SK-MEL-5 (cell line): ENCODE data around the gene OOSP2. TPM values are rescaled to one million over a fixed set of nuclear protein-coding genes. Genes with fewer than 3 reads are reported as not detected.
"Not testable (repeated sequence)": the region's sequence is repeated elsewhere in the genome, so short reads cannot be mapped to it uniquely, and the experiment has no call there.

Experiments
- DNase-seq: peaks from one replicate; pipeline ENCODE4 v3.0.0-alpha.2; 2016; ENCODE audit warnings: low read depth, low spot score
- in situ Hi-C: cut with HindIII; loops from 2 replicates; pipeline ENCODE4 v1.10.0; 2016; ENCODE audit warnings: low sequenced_read_pairs, high pct_unique_total_duplicates, low pct_unique_long_range_greater_than_20kb
- polyA plus RNA-seq, 2 experiments: library from polyadenylated mRNA; depleted of rRNA; stranded (reverse); fragments of >200 nt; gene quantifications; 2 replicates each; pipeline ENCODE4 v1.2.3, GENCODE V29; 2015
- total RNA-seq: library from RNA; depleted of rRNA; stranded (reverse); fragments of >200 nt; shearing (Covaris generic); gene quantifications from 2 replicates; pipeline ENCODE4 v1.2.3, GENCODE V29; 2014; rRNA removed

OOSP2 gene
- total RNA-seq, result not detected in 2 replicates
- not detected in 2 replicates for polyA plus RNA-seq (2015; cell fraction: cytosol; rRNA removed)
- polyA plus RNA-seq (2015; cell fraction: nucleus; rRNA removed), result not detected in 2 replicates

GRCh38 chr11:60040109-60040508 is at the start of gene OOSP2:
Gene OOSP2 (plus strand): TSS chr11:60040409. CDS start chr11:60040460, 51 bp downstream.
- DNase-seq, result no peak
- in situ Hi-C loops, result no loop called here

- no peak for DNase-seq
- in situ Hi-C loops, result no loop called here
These were observed 49.8 kb upstream of the OOSP2 start for GRCh38 chr11:59990421-59990820.

GRCh38 chr11:59992425-59992824 is 47.8 kb upstream of the OOSP2 start:
- in situ Hi-C loops, result no loop called here
- DNase-seq, result no peak

- in situ Hi-C loops, result no loop called here
- DNase-seq, result no peak
These were observed 42.4 kb upstream of the OOSP2 start for GRCh38 chr11:59997800-59998199.

GRCh38 chr11:59999691-60000090 is 40.5 kb upstream of the OOSP2 start:
- DNase-seq, result no peak
- in situ Hi-C loops, result no loop called here

- in situ Hi-C loops, result no loop called here
- no peak for DNase-seq
These were observed 36.5 kb upstream of the OOSP2 start for GRCh38 chr11:60003729-60004128.

GRCh38 chr11:60005360-60005759 is 34.8 kb upstream of the OOSP2 start:
- in situ Hi-C loops, result no loop called here
- no peak for DNase-seq

GRCh38 chr11:60016881-60017280 is 23.3 kb upstream of the OOSP2 start, which contains the start of gene OOSP4B:
Gene OOSP4B (plus strand): TSS chr11:60017181.
- in situ Hi-C loops, result no loop called here
- no peak for DNase-seq

GRCh38 chr11:60018058-60018457 is 22.2 kb upstream of the OOSP2 start:
- in situ Hi-C loops, result no loop called here

GRCh38 chr11:60020376-60020775 is 19.8 kb upstream of the OOSP2 start:
- in situ Hi-C loops, DNase-seq: not testable (repeated sequence)

More at GRCh38 chr11:60018058-60018457, 22.2 kb upstream of the OOSP2 start:
- no peak for DNase-seq

- in situ Hi-C loops, result no loop called here
- no peak for DNase-seq
These were observed 11.1 kb upstream of the OOSP2 start for GRCh38 chr11:60029015-60029632.

GRCh38 chr11:60050422-60050821 is 10.2 kb downstream of the OOSP2 start:
- in situ Hi-C loops, result not testable (repeated sequence)

GRCh38 chr11:60050839-60051238 is 10.6 kb downstream of the OOSP2 start:
- DNase-seq, in situ Hi-C loops: not testable (repeated sequence)

More at GRCh38 chr11:60050422-60050821, 10.2 kb downstream of the OOSP2 start:
- not testable (repeated sequence) for DNase-seq

- in situ Hi-C loops, result no loop called here
- DNase-seq, result no peak
These were observed 16.2 kb downstream of the OOSP2 start, which contains the start of gene MS4A3 for GRCh38 chr11:60056349-60056969. Gene MS4A3 (plus strand): TSS chr11:60056665. CDS start chr11:60061161, 4,496 bp downstream.

- DNase-seq, result no peak
- in situ Hi-C loops, result no loop called here
These were observed 18.8 kb downstream of the OOSP2 start for GRCh38 chr11:60059052-60059451.

- in situ Hi-C loops, result no loop called here
- no peak for DNase-seq
These were observed 19.5 kb downstream of the OOSP2 start for GRCh38 chr11:60059521-60060240.

GRCh38 chr11:60064111-60064510 is 23.9 kb downstream of the OOSP2 start:
- in situ Hi-C loops, result no loop called here
- DNase-seq, result no peak

- no peak for DNase-seq
- in situ Hi-C loops, result no loop called here
These were observed 25.6 kb downstream of the OOSP2 start for GRCh38 chr11:60065801-60066200.
